Hematopoietic multipotent progenitor cell treated with erythropoietin and hydrocortisone succinate and interleukin-3 and kit ligand, for 6 days (in vitro differentiated cells): Measurements from ENCODE around the gene SORCS2.

Experiments used
- DNase-seq: peaks from one replicate; pipeline ENCODE4 v3.0.0-alpha.2; 2015

Gene SORCS2

DNA sequence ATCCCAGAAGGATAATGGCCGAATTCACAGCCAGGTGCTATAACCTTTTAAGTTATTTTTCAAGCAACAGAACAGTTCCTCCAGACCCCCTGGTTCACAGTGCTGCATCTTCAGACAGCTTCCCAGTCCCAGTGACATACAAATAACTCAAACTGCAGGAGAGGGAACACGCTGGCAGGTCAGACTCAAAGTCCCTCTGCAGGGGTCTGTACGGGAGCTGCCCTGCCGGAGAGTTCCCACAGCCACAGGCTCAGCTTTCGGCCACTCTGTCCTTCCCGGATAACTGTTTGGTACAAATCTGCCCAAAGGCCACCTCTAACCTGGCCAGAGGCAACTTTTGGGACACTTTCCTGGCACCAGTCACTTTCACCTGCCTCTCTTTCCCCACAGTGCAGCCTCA lies 517.1 kb downstream of the SORCS2 start:
- DNase-seq: no peak

DNA sequence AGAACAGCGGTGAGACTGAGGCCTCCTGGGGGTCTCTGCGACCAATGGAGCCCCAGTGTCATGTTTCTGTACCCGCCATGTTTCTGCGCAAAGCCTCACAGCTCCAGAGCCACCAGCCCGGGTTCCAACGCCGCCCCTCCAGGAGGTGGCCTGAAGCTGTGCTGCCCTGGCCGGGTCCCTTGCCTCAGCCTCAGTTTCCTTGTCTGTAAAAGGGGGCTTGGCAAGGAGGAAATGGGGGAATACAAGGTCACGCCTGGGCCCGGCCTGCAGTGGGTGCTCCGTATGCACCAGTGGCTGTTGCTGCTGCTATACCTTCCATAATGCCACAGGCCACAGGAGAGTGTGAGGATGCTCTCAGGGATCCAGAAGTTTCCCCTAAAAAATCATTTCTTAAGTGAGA lies 517.8 kb downstream of the SORCS2 start:
- no peak for DNase-seq

DNA sequence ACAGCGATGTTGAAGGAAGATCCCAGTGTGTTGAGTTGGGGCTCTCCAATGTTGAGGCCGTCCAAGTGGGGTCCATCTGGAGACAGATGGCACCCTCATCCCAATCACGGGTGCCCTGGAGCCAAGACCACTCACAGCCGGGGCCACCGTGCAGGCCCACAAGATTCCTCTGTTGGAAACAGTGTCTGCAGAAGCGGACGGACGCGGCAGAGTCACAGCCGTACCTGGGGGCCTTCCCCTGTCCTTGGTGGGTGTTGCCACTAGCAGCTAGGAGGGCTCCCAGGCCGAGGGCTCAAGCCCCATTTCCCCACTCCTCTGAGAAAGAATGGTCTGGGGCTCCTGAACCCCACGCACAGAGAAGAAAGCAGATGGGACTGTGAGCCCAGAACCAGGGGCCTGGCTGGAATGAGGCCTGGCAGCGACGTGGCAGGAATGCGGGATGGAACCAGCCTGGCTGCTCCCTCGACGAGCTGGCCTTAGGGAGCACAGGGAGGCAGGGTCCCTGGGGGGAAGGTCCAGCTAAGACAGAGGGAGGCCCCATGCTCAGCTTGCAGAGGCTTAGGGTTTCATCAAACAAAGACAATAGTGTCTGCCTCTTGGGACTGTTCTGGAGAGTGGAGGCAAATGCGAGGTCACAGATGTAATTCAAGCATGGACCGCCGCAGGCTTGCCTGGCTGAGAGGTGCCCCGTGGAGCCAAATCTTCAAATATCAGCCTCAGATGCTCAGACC lies 518.4 kb downstream of the SORCS2 start:
- no peak for DNase-seq

DNA sequence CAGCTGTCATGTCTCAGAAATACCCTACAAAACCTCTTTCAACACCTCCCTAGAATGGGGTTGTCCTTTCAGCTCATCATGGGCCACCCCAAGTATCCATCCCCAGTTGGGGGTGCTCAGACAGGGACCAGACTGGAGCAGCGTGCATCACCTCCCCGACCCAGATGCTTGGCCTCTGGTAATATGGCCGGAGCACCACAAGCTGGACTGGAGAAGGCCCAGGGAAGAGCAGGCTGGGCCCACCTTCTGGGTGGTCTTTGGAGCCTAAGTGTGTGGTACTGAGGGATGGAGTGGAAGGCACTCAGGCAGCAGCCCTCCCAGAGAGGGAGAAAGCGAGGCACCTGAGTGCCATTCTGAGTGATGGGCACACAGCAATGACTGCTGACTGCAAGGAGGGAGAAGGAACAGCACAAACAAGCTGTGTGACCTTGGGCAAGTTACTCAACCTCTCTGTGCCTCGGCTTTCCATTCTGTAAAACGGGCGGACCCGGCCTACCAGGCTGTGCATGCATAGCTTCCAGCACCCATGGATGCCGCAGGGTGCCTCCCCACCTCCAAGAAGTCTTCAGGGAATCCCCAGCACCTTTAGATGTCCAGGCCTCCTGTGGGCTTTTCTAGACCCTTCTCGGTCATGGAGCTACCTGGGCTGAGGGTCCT lies 519.1 kb downstream of the SORCS2 start:
- DNase-seq: no peak

DNA sequence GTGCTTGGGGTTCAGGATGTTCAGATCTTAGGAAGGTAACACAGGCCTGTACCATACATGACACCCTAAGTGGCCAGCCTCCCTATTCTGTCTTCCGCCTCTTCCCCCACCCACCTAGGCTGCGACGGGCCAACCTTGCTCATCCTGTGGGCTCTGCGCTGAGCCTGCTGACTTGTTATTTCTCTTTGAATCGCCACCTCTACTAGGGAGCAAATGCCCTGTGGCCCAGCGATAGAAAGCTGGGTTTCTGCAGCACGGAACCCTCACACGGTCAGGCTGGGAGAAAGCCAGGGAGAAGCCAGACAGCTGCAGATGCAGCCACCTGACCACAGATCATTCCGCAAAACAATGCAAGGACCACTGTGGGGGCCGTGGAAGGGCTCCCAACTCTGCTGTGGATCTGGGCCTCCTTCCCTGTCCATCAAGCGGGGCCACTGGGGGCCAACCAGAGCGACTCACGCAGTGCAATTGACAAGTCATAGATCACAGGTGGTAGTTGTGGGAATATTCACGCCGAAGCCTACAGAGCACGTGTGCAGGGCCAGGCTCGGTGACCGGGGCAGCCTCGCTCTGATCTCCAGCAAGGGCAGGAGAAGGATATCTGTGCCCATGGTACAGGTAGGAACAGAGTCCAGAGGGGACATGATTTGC lies 519.8 kb downstream of the SORCS2 start:
- DNase-seq: no peak

DNA sequence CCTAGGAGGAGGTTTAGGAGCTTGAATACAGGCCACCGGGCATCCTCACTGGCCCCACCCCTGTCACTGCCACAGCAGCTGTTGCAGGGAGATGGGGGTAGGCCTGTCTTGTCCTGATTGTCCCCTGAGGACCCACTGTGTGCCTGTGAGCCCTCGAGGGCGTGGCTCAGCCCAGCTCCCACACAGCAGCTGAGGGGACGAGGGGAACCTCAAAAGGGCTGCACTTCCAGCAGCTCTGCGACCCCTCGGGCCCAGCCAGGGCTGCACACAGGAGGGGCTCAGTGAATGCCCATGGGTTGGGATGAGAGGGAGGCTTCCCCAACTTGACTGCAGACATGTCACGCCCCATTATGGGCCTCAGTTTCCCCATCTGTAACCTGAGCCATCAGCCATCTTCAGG lies 521.4 kb downstream of the SORCS2 start:
- DNase-seq: no peak

DNA sequence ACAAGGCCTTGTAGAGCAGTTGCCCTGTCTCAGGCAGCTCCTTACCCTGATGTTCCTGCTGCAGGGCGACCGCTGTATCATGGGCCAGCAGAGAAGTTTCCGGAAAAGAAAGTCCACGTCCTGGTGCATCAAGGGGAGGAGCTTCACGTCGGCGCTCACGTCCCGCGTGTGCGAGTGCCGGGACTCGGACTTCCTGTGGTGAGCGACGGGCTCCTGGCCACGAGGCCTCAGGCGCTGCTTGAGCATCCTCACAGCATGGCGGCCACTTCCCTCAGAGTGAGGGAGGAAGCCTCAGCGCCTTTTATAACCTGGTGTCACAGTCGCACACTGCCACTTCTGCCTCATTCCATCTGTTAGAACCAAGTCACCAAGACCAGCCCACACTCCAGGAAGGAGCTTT lies 521.8 kb downstream of the SORCS2 start:
- no peak for DNase-seq

DNA sequence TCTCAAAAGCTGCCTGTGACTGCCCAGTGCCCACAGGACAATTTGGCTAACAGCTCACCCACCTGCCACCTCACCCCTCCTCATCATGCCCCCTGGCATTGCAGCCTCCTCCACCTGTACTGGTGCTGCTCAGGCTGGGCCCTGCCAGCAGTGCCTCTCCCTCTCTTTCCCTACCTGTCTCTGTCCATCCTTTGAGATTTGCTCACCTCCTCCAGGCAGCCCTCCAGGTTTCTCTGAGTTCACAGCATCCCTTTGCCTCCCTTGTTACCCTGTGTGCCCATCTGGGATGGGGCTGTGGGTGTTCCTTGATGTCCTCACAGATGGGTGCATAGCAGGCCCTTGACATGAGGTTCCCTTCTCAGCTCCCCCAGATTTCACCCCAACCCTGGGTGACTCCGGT lies 522.4 kb downstream of the SORCS2 start:
- DNase-seq: no peak

DNA sequence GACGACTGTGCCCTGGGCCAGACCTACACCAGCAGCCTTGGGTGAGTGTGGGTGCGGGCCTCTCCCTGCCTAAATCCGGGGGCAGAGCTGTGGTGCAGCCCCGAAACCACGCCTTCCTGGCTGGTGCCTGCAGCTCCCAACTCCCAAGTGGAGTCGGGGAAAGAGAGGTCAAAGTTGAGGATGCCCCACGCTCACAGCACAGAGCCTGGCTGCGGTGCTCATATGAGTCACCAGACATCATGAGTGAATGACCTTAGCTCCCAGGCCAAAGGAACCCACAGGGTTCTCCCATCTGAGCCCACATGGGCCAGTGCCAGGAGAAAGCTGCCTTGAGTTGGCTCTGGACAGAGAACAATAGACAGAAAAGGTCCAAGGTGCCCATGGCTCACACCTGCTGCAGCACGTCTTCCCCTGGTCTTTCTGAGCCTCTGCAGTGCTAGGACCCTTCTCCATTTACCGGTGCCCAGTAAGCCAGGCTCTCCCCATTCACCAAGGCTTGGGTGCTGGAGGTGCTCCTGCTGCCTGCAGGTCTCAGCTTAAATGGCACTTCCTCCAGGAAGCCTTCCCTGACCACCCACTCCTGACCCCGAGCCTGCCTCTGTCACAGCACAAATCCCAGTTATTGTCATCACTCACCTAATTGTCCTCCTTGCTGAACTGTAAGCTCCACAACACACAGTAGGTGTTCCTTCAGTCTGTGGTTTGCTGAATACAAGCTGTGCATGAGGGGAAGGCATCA lies 523.1 kb downstream of the SORCS2 start:
- DNase-seq: no peak

DNA sequence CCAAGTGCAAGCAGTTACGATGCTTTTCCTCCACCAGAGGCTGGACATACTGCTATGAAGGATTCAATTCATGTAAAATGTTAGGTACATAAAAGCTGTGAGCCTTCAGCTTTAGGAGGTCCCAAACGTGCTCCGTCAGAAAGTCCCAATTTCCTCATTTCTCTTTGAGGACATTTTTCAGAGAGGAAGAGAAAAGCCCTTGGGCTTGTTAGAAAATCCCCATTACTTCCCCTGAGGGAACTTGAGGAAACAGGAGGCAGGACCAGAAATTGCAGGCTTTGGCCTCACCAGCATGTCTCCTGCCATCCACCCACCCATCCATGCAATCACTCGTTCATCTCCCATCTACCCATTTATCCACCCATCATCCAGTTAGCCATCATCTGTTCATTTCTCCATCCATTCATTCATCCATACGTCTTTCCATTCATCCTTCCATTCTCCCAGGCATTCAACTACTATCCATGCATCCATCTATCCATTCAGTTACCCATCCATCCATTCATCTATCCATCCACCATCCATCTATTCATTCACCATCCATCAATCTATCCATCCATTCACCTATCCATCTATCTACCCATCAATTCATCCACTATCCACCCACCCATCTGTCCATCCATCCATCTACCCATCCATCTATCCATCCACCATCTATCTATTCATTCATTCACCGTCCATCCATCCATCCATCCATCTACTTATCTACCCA lies 523.8 kb downstream of the SORCS2 start:
- DNase-seq: no peak

DNA sequence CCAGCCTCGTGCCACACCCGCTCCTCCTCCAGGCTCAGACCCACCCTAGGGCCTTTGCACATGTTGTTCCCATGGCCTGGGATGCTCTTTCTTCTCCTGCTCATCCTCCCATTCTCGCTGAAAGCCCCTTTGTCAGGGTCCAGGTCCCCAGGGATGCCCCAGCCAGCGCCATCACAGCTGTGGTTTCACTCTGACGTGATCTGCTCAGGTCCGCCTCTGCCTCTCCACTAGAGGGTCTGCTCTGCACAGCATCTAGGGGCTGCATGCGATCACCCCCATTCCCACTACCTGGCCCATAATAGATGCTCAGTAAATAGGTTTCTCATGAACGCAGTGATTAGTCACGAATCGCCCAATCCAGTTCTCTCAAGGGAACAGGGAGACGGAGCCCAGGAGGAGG lies 524.8 kb downstream of the SORCS2 start:
- DNase-seq: no peak

DNA sequence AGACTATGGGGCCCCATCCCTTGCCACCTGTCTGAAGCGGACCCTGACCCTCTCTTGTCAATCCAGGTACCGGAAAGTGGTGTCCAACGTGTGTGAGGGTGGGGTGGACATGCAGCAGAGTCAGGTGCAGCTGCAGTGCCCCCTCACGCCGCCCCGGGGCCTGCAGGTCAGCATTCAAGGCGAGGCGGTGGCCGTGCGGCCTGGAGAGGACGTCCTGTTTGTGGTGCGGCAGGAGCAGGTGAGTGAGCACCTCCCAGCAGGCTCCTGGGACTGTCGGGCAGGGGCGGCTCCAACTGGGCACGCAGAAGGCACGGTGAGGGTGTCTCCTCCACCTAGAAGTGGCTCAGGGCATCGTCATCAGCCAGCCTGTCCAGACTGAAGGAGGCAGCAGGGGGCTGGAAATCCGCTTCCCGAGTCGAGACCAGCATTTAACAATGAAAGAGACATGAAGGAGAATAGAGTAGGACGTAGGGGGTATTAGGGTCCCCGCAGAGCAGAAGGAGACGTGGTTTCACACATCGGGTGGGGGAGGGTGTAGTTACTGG lies 525.7 kb downstream of the SORCS2 start:
- DNase-seq: no peak

DNA sequence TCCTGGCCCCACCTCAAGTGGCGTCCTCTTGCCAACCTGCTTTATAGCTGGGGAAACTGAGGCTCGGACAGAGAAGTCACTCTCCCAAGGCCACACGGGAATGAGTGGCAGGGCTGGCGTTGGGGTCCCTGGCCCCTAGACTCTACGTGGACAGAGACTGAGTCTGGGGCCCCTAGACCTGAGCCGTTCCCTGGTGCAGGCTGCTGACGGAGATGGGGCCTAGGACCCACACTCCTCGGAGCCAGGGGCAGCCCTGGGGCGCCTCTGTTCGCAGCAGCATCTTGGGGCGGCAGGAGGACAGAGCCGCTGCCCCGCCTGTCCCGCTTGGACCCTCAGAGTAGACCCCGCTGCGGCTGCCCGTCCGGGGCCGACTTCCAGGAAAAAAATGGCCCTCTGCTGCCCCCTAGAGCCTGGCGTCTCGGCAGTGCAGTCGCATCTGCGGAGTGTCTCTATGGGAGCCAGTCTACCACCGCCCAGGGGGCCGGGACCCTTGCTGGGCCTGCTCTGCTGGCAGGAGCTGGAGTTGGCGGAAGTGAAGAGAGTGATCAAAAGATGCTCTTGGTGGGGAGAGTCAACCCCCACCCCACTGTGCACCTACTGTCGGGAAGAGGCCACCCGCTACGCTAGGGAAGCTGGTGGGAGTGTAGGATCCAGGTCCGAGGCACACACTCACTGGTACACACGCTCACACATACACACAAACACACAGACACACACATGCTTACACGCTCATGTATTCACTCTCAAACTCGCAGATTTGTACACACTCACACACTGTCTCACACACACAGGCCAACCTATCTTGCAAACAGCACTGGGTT lies 527.2 kb downstream of the SORCS2 start:
- DNase-seq: peak; percentile 63

DNA sequence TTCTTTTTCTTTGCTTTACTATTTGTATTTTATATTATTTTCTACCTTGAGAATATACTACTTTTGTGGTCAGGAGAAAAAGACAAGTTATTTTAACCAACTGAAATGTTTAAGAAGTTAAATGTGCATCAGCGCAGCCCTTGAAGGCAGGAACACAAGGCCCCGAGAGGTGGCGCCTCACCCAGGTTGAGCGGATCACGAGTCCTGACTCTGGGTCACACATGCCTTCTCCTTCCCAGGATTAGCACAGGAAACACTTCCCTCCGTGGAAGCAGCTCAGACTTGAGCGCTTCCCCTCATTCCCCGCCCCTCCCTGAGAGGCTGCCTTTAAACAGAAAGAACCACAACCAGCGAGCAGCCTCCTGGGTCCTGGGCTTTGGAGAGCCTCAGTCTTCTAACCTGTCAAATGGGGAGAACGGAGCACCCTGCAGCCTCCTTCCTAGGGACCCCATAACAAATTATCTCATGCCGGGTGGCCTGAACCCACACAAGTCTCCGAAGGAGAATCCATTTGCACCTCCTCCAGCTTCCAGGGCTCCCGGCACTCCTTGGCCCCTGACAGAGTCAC lies 529.7 kb downstream of the SORCS2 start:
- no peak for DNase-seq

DNA sequence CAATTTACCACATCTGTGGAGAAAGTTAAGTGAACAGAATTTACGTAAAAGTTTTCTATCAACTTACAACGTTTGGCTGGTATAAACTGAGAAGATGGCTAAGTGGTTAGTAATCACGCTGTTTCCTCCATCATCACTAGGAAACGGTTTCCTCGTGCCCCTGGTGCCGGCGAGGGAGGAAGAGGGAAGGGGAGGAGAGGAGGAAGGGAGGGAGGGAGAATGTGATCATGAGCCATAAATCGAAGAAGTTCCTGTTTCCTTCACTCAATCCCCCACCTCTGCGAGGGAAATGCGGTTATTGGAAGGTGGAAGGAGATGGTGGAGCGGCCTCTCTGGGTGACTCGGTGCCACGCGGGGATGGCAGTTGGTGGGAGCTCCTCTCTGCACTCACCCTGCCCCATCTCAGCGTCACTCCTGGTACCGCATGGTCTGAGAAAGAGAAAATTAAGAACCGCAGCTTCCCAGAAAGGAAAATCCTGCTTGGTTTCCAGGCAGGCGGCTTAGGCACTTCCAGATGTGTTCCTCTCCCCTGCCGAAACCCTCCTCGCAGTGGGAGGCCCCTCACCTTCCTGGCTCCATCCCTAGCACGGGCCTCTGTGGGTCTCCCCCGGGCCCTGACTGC lies 530.5 kb downstream of the SORCS2 start:
- DNase-seq: no peak

DNA sequence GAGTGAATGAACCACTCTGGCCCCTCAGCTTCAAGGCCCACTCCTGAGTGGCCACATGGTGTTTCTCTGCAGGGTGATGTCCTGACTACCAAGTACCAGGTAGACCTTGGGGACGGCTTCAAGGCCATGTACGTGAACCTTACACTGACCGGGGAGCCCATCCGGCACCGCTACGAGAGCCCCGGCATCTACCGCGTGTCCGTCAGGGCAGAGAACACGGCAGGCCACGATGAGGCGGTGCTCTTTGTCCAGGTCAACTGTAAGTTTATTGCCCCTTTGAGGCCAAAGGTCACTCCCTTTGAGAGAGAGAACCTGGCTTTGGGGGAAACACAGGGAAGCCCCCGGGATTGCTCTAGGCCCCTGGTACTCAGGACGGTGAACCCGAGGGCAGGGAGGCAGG lies 531.3 kb downstream of the SORCS2 start:
- no peak for DNase-seq

DNA sequence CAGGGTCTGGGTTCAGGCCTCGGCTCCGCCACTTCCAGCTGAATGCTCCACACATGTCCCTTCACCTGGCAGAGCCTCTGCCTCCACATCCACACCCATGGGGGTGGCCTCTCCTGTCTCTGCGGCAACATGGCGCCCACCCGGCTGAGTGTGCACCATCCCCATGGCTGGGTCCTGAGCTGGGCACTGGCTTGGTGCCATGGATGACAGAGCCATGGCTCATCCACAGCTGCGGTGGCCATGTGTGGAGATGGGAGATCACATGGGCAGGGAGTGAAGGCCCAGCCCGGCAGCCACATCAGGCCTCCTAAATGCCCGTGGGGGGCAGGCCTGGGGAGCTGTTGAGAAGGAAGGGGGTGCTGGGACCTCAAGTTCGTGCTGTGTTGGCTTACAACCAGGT lies 533.6 kb downstream of the SORCS2 start:
- no peak for DNase-seq

DNA sequence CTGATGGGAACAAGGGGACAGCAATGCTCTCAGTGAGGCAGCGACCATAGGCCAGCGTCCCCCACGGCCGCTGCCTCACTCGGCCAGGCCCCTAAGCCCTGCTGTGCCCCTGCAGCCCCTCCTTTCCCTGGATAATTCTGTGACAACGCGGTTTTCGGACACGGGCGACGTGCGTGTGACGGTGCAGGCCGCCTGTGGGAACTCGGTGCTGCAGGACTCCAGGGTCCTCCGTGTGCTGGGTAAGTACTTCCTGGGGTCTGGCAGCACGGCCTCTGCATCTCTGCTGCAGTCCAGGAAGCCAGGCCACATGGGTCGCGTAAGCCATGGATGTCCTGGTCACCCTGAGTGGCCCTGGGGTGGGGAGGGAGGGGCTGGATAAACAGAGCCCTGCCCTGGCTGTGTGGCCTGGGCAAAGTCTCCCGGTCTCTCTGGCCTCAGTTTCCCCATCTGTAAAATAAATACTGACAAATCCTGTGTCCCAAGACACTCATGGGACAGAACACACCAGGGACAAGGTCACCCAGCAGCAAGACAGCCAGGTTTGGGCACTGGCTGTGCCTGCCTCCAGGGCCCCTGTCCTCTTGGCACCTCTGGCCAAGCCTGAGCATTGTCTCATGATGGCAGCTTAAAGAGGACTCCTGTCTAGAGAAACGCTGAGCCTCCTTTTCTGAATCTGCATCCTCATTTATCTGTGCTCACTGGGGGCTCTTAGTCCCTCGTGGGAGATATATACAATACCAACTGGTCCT lies 534.5 kb downstream of the SORCS2 start:
- DNase-seq: no peak

DNA sequence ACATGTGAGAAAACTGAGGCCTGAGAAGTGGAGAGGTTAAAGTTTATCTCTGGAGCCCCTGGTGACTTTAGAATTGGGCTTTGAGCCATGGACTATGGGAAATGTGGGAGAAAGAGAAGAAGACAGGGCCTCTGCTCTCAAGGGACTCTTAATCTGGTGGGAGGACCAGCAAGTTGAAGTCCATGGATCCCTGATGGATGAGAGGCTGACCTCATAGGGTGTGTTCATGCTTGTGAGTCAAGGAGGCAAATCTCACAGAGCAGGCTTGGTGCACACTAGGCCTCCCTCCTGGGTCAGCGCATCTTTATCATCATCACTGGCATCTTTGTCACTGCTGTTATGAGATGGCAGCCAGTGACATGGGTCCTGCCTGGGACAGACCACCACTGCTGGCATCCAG lies 535.4 kb downstream of the SORCS2 start:
- DNase-seq: no peak

DNA sequence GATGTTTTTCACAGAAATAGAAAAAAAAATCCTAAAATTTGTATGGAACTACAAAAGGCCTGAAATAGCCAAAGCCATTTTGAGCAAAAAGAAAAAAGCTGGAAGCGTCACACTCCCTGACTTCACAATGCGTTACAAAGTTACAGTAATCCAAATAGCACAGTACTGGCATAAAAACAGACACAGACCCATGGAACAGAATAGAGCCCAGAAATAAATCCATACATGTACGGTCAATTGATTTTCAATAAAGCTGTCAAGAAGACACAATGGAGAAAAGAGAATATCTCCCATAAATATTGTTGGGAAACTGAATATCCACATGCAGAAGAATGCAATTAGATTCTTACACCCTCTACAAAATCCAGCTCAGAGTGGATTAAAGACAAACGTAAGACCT lies 539.1 kb downstream of the SORCS2 start:
- no peak for DNase-seq
